ENCODE results near the gene RNF144B. TPM values are rescaled to one million over a fixed set of nuclear protein-coding genes. Genes with fewer than 3 reads are reported as not detected.

RNF144B gene
- total and polyA plus RNA-seq, 9 of the 15 experiments (the other 6 are each of a cell fraction or from before 2014, with no cell fraction given): 0.01 TPM; not detected in 8

DNA sequence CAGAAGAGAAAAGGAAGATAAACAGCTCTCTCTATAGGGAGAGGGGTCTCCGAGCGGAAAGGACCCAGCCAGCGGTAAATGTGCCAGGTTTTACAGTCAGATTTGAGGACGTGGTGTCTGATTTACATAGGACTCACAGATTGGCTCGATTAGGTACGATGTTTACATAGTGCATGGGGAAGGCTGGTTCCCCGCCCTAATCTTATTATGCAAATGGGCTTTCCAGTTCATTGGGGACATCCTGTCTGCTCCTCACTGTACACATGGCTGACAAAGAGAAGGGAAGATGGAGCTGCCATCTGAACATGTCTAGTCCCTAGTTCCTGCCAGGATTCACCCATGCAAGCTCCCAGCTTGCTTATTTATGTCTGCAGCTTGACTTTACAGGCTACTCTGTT lies 119.9 kb downstream of the RNF144B start:
- BruUV-seq (replicated peaks): no TSS peak
- Histone ChIP-seq H3K9ac (ENCODE audit: insufficient read depth in 1 of 2, low read depth in 2 of 2, low read length in 2 of 2) (no peak overlapping the region), H3K36me3 (ENCODE audit: control insufficient read depth, insufficient read depth, low read length) (no peaks in the 10 kb centered on the region), H3K27me3 (ENCODE audit: control insufficient read depth in 2 of 2, insufficient read depth in 2 of 2, low read length in 2 of 2) (peaks cover 2 to 6% of the 10 kb centered on the region in 2 experiments; a peak in 1 of 5 replicates), H3K9me3 (replicated peaks; ENCODE audit: control insufficient read depth, insufficient read depth, low read depth, low read length) (no peaks in the 10 kb centered on the region), H3K79me2 (ENCODE audit: control insufficient read depth, insufficient read depth, low read length) (no peaks in the 10 kb centered on the region), H4K20me1 (replicated peaks; ENCODE audit: control insufficient read depth, insufficient read depth, low read length) (no peaks in the 10 kb centered on the region), H2AFZ (ENCODE audit: low read depth, low read length) (no peak overlapping the region), H3K9me1 (ENCODE audit: control insufficient read depth, insufficient read depth, low read length) (no peaks in the 10 kb centered on the region), H3K4me1 (replicated peaks in 1 of 2; ENCODE audit: control insufficient read depth in 2 of 2, insufficient read depth in 2 of 2, low read length in 2 of 2) (peaks cover 0 to 6% of the 10 kb centered on the region in 2 experiments; a peak in 1 of 5 replicates), H3K4me3 (no peak overlapping the region), H3K27ac (ENCODE audit: extremely low read depth, low read depth, low read length) (no peak overlapping the region), H3K4me2 (ENCODE audit: insufficient read depth, low read length) (peak overlapping the region; percentile 7)
- POLR2A ChIA-PET: interaction anchor here (0.7 to 2.1 kb wide), 2 partner anchors 9 to 10 kb away, joined by 3 to 8 read pairs; no protein-coding TSS in a partner anchor
- peak; percentile 75 for ATAC-seq
- in situ Hi-C loops (cut with MboI) (no loop called here), intact Hi-C loops (cut with micrococcal nuclease) (loop anchor here (10.0 kb wide), 1 partner anchor 702 kb away; no protein-coding TSS in a partner anchor)
- peak in 1 of 4 experiments; percentile 20 for DNase-seq (ENCODE audit: extremely low read depth in 1 of 4, low spot score in 3 of 4)
- 0% methylated on average over 7 of the region's 7 CpGs for WGBS (ENCODE audit: insufficient coverage, low coverage, missing lambda C conversion rate)
- CTCF ChIA-PET (ENCODE audit: low intra/inter-chr PET ratio): no interaction called here
- TF ChIP-seq FOXA3 (CRISPR knock-in tag; conservative IDR thresholded peaks at IDR 0.05 in 1 of 2, IDR thresholded peaks at IDR 0.05 in 1 of 2) (peak in 1 of 2 experiments; percentile 73; a peak in 2 of 4 replicates), GATAD2A (IDR thresholded peaks at IDR 0.05) (no peak), BRF1 (IDR thresholded peaks at IDR 0.05; ENCODE audit: borderline replicate concordance, extremely low read depth, insufficient read length) (no peak)
- TF ChIP-seq, protein P1, sequence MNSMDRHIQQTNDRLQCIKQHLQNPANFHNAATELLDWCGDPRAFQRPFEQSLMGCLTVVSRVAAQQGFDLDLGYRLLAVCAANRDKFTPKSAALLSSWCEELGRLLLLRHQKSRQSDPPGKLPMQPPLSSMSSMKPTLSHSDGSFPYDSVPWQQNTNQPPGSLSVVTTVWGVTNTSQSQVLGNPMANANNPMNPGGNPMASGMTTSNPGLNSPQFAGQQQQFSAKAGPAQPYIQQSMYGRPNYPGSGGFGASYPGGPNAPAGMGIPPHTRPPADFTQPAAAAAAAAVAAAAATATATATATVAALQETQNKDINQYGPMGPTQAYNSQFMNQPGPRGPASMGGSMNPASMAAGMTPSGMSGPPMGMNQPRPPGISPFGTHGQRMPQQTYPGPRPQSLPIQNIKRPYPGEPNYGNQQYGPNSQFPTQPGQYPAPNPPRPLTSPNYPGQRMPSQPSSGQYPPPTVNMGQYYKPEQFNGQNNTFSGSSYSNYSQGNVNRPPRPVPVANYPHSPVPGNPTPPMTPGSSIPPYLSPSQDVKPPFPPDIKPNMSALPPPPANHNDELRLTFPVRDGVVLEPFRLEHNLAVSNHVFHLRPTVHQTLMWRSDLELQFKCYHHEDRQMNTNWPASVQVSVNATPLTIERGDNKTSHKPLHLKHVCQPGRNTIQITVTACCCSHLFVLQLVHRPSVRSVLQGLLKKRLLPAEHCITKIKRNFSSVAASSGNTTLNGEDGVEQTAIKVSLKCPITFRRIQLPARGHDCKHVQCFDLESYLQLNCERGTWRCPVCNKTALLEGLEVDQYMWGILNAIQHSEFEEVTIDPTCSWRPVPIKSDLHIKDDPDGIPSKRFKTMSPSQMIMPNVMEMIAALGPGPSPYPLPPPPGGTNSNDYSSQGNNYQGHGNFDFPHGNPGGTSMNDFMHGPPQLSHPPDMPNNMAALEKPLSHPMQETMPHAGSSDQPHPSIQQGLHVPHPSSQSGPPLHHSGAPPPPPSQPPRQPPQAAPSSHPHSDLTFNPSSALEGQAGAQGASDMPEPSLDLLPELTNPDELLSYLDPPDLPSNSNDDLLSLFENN (IDR thresholded peaks at IDR 0.05; ENCODE audit: low read depth in 2 of 2, low read length in 2 of 2): no peak
- FAIRE-seq: no peak

Data from K562 (cell line).